ENCODE results near the gene ASIP. TPM values are rescaled to one million over a fixed set of nuclear protein-coding genes. Genes with fewer than 3 reads are reported as not detected.
"Not testable (repeated sequence)": the region's sequence is repeated elsewhere in the genome, so short reads cannot be mapped to it uniquely, and the experiment has no call there.

The ASIP gene
- total RNA-seq, 1 donor from 2014 or later = 1.1 TPM

GRCh38 chr20:34254979-34255378 is 13.8 kb downstream of the ASIP start:
- Mint-ChIP-seq H3K4me3 (no peak overlapping the region), H3K9me3 (no peaks in the 10 kb centered on the region), H3K36me3 (no peaks in the 10 kb centered on the region), H3K27ac (no peak overlapping the region), H3K4me1 (ENCODE audit: unreplicated experiment) (peaks cover 27% of the 10 kb centered on the region), H3K27me3 (no peaks in the 10 kb centered on the region)
- DNase-seq (ENCODE audit: extremely low spot score, unreplicated experiment) = no peak
- no peak for TF ChIP-seq CTCF (conservative IDR thresholded peaks at IDR 0.05)

GRCh38 chr20:34256629-34257124 is 15.5 kb downstream of the ASIP start:
- Mint-ChIP-seq H3K36me3 (no peaks in the 10 kb centered on the region), H3K27me3 (no peaks in the 10 kb centered on the region), H3K4me3 (no peak overlapping the region), H3K4me1 (ENCODE audit: unreplicated experiment) (peaks cover 32% of the 10 kb centered on the region), H3K27ac (no peak overlapping the region), H3K9me3 (no peaks in the 10 kb centered on the region)
- TF ChIP-seq CTCF (conservative IDR thresholded peaks at IDR 0.05) = no peak
- DNase-seq (ENCODE audit: extremely low spot score, unreplicated experiment) = no peak

GRCh38 chr20:34260208-34260942 is 19.2 kb downstream of the ASIP start:
- peak overlapping the region; percentile 8 for H3K27ac Mint-ChIP-seq

GRCh38 chr20:34262488-34263288 is 21.5 kb downstream of the ASIP start:
- Mint-ChIP-seq H3K4me3 (no peak overlapping the region), H3K4me1 (ENCODE audit: unreplicated experiment) (peaks cover 16% of the 10 kb centered on the region), H3K27me3 (no peaks in the 10 kb centered on the region), H3K36me3 (no peaks in the 10 kb centered on the region), H3K27ac (peak overlapping the region; percentile 2), H3K9me3 (no peaks in the 10 kb centered on the region)
- no peak for DNase-seq (ENCODE audit: extremely low spot score, unreplicated experiment)
- no peak for TF ChIP-seq CTCF (conservative IDR thresholded peaks at IDR 0.05)

More at GRCh38 chr20:34260208-34260942, 19.2 kb downstream of the ASIP start:
- Mint-ChIP-seq H3K4me1 (ENCODE audit: unreplicated experiment) (peaks cover 29% of the 10 kb centered on the region), H3K27me3 (no peaks in the 10 kb centered on the region), H3K4me3 (no peak overlapping the region), H3K9me3 (no peaks in the 10 kb centered on the region), H3K36me3 (no peaks in the 10 kb centered on the region)
- DNase-seq (ENCODE audit: extremely low spot score, unreplicated experiment) = no peak
- no peak for TF ChIP-seq CTCF (conservative IDR thresholded peaks at IDR 0.05)

GRCh38 chr20:34263468-34263867 is 22.2 kb downstream of the ASIP start:
- H3K27ac Mint-ChIP-seq; H3K27me3 Mint-ChIP-seq; H3K9me3 Mint-ChIP-seq; DNase-seq (ENCODE audit: extremely low spot score, unreplicated experiment); H3K36me3 Mint-ChIP-seq; H3K4me3 Mint-ChIP-seq: not testable (repeated sequence)
- peaks cover 20% of the 10 kb centered on the region for H3K4me1 Mint-ChIP-seq (ENCODE audit: unreplicated experiment)

GRCh38 chr20:34264141-34264540 is 22.9 kb downstream of the ASIP start:
- no peak overlapping the region for H3K4me3 Mint-ChIP-seq
- no peaks in the 10 kb centered on the region for H3K9me3 Mint-ChIP-seq
- no peaks in the 10 kb centered on the region for H3K36me3 Mint-ChIP-seq
- no peak for DNase-seq (ENCODE audit: extremely low spot score, unreplicated experiment)
- no peak overlapping the region for H3K27ac Mint-ChIP-seq
- peaks cover 20% of the 10 kb centered on the region for H3K4me1 Mint-ChIP-seq (ENCODE audit: unreplicated experiment)
- TF ChIP-seq CTCF (conservative IDR thresholded peaks at IDR 0.05) = no peak
- no peaks in the 10 kb centered on the region for H3K27me3 Mint-ChIP-seq

Data from type B pancreatic cell (in vitro differentiated cells).